ENCODE data around the gene NACAD. TPM values are rescaled to one million over a fixed set of nuclear protein-coding genes. Genes with fewer than 3 reads are reported as not detected.

Gene NACAD, protein sequence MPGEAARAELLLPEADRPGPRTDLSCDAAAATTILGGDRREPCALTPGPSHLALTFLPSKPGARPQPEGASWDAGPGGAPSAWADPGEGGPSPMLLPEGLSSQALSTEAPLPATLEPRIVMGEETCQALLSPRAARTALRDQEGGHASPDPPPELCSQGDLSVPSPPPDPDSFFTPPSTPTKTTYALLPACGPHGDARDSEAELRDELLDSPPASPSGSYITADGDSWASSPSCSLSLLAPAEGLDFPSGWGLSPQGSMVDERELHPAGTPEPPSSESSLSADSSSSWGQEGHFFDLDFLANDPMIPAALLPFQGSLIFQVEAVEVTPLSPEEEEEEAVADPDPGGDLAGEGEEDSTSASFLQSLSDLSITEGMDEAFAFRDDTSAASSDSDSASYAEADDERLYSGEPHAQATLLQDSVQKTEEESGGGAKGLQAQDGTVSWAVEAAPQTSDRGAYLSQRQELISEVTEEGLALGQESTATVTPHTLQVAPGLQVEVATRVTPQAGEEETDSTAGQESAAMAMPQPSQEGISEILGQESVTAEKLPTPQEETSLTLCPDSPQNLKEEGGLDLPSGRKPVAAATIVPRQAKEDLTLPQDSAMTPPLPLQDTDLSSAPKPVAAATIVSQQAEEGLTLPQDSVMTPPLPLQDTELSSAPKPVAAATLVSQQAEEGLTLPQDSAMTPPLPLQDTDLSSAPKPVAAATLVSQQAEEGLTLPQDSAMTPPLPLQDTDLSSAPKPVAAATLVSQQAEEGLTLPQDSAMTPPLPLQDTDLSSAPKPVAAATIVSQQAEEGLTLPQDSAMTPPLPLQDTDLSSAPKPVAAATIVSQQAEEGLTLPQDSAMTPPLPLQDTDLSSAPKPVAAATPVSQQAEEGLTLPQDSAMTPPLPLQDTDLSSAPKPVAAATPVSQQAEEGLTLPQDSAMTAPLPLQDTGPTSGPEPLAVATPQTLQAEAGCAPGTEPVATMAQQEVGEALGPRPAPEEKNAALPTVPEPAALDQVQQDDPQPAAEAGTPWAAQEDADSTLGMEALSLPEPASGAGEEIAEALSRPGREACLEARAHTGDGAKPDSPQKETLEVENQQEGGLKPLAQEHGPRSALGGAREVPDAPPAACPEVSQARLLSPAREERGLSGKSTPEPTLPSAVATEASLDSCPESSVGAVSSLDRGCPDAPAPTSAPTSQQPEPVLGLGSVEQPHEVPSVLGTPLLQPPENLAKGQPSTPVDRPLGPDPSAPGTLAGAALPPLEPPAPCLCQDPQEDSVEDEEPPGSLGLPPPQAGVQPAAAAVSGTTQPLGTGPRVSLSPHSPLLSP (N-terminal part only)
- 8.1 TPM for polyA plus RNA-seq (2013, experiment 1 of 4)
- polyA plus RNA-seq (2013, experiment 2 of 4) = 8.0 TPM
- polyA plus RNA-seq (2013, experiment 3 of 4) = 6.1 TPM
- polyA plus RNA-seq (2013, experiment 4 of 4) = 7.4 TPM

DNA sequence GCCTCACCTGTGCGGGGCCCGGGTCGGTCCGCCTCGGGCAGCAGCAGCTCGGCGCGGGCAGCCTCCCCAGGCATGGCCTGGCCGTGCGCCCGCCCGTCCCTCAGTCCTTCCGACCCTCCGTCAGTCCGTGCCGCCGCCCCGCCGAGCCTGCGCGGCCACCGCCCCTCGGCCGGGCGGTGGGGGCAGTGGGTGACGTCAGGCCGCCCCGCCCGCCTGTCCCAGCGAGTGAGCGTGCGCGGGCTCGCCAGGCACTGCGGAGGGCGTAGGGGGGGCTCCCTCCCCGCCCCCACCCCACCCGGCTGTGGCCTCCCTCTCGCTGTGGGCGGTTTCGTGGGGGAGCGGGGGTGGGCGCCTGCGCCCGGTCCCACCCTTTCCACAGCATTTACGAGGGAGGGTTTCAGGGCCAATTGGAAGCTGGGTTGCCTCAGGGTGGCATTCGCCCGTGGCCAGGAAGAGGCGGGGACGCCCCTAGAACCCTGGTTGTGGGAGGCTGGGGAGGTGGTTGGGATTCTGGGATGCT, at the start of gene NACAD:
NACAD (minus strand) TSS at position 149 of the 520 bp plus-strand sequence; CDS start at position 74, 75 bp downstream.
- no peaks in the 10 kb centered on the region for H3K36me3 ChIP-seq (ENCODE audit: control insufficient read depth, insufficient read depth, low read length)
- H3K27ac ChIP-seq (ENCODE audit: insufficient read depth, low read depth, low read length, poor library complexity, severe bottlenecking) = no peak within 1 kb of the TSS
- 0 to 1% methylated on average over 50 of the region's 50 CpGs for WGBS, 2 experiments
- H3K27me3 ChIP-seq (ENCODE audit: control insufficient read depth, insufficient read depth, low read length, poor library complexity, severe bottlenecking) = peaks cover 31% of the 10 kb centered on the region
- H3K9me3 ChIP-seq (ENCODE audit: control insufficient read depth, low read length) = no peaks in the 10 kb centered on the region
- H3K4me1 ChIP-seq (ENCODE audit: control insufficient read depth, insufficient read depth, low read length) = no peaks in the 10 kb centered on the region
- H3K4me3 ChIP-seq (ENCODE audit: insufficient read depth, low read depth, low read length) = peak within 1 kb of the TSS; percentile 54

DNA sequence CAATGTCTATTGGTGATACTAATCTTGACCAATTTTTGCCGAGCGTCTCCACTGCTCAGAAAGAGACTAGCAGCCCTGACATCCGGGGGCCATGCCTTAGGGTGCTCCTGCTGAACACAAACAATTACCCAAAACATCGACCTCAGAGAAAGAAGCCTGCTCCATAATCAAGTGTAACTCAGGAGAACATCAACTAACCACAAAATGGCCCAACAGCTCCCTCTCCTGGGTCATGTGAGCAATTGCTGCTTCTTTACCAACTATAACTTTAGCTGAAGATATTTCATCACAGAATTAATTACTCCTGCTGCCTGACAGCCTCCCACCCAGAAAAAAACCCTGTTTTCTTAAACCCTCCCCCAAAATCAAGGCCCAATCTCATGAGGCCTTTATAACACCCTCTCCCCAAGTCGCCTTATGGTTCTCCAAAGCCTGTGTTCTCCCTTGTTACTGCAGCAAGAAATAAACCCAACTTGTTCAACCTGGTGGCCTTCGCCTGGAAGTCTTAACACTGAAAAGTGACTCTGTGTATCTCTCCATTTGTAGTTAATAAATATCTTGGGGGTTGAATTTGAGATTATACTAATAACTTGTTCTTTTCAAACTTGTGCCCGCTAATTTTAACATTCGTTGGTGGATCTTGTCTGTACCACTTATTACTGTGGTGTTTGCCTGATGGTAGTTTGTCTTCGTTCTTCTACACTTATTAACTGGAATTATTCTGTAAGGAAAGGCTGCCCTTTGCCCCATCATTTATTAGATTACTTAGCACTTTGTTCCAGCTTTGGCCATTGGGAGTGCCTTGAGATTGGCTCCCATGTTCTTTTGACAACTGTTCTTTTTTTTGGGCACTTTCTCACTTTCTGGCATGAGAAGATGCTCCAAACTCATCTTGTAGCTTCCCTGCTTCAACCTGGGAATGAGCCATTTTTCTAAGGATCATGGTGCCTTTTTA, 47.6 kb upstream of the NACAD start:
- Histone ChIP-seq H3K27ac (ENCODE audit: insufficient read depth, low read depth, low read length, poor library complexity, severe bottlenecking) (no peak overlapping the region), H3K36me3 (ENCODE audit: control insufficient read depth, insufficient read depth, low read length) (no peaks in the 10 kb centered on the region), H3K27me3 (ENCODE audit: control insufficient read depth, insufficient read depth, low read length, poor library complexity, severe bottlenecking) (no peaks in the 10 kb centered on the region), H3K4me1 (ENCODE audit: control insufficient read depth, insufficient read depth, low read length) (no peaks in the 10 kb centered on the region), H3K9me3 (ENCODE audit: control insufficient read depth, low read length) (no peaks in the 10 kb centered on the region), H3K4me3 (ENCODE audit: insufficient read depth, low read depth, low read length) (no peak overlapping the region)
- WGBS, 2 experiments = 48 to 56% methylated on average over 8 to 9 of the region's 9 CpGs

DNA sequence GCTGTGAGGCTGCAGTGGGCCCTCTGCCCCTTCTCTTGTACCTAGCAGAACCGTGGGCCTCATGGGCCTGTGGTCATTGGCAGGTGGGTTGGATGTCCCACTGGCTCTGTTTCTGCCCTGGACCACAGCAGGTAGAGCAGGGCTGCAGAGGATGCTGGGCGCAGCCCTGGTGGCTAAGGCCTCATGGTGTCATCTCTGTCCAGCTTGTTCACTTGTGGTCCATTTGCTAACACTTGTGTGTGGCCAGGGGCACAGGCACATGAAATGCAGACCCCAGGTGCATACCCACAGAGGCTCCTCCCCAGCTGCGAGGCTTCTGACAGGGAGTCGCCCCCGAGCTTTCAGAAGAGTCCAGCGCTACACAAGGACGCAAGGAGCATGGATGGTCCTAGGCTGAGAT, 45.1 kb upstream of the NACAD start:
- no peaks in the 10 kb centered on the region for H3K4me1 ChIP-seq (ENCODE audit: control insufficient read depth, insufficient read depth, low read length)
- WGBS, 2 experiments = 94 to 96% methylated on average over 7 of the region's 7 CpGs
- no peaks in the 10 kb centered on the region for H3K27me3 ChIP-seq (ENCODE audit: control insufficient read depth, insufficient read depth, low read length, poor library complexity, severe bottlenecking)
- H3K9me3 ChIP-seq (ENCODE audit: control insufficient read depth, low read length) = no peaks in the 10 kb centered on the region
- H3K4me3 ChIP-seq (ENCODE audit: insufficient read depth, low read depth, low read length) = no peak overlapping the region
- no peaks in the 10 kb centered on the region for H3K36me3 ChIP-seq (ENCODE audit: control insufficient read depth, insufficient read depth, low read length)
- no peak overlapping the region for H3K27ac ChIP-seq (ENCODE audit: insufficient read depth, low read depth, low read length, poor library complexity, severe bottlenecking)

DNA sequence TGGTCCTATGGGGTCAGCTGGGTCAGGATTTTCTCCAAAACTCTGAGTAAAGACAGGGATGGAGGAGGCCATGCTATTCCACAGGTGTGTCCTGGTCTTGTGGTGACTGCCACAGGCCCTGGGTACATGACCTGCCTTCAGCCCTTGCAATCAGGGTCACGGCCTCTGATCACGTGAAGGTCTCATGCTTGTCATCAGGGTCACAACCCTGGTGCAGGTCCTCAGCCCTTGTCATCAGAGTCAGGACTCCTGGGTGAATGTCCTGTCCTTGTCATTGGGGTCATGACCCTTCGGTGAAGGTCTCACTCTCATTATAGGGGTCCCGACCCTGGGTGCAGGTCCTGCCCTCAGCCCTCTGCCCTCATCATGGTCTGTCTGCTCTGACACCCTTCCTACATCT, 44.6 kb upstream of the NACAD start:
- 92 to 94% methylated on average over 4 of the region's 4 CpGs for WGBS, 2 experiments
- Histone ChIP-seq H3K9me3 (ENCODE audit: control insufficient read depth, low read length) (no peaks in the 10 kb centered on the region), H3K27me3 (ENCODE audit: control insufficient read depth, insufficient read depth, low read length, poor library complexity, severe bottlenecking) (no peaks in the 10 kb centered on the region), H3K4me1 (ENCODE audit: control insufficient read depth, insufficient read depth, low read length) (no peaks in the 10 kb centered on the region), H3K4me3 (ENCODE audit: insufficient read depth, low read depth, low read length) (no peak overlapping the region), H3K27ac (ENCODE audit: insufficient read depth, low read depth, low read length, poor library complexity, severe bottlenecking) (no peak overlapping the region), H3K36me3 (ENCODE audit: control insufficient read depth, insufficient read depth, low read length) (no peaks in the 10 kb centered on the region)

DNA sequence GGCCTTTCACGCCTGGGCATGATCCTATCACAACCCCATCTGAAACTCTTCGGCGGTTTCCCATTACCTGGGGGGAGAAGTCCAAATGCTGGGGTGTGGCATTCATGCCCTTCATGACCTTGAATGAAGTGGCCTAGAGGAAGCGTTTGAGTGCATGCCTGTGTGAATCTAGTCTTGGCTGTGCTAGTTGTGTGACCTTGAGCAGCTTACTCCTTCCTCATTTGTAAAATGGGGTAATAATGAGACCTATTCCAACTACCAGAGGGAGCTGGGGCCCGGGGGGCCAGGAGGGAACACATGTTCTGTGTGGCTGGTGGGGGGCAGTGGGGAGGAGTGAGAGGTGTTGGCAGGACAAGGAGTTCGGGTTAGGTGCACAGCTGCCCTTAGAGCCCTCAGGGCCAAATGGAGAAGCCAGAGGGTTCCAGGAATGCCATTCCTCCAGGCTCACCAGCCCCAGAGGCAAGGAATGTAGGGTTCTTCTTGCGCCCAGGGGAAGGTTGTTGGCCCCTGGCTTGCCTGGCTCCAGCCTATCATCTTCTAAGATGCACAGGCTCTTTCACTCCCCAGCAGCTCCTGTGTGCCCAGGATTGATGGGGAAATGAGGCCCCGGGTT, 44.0 kb upstream of the NACAD start:
- Histone ChIP-seq H3K4me3 (ENCODE audit: insufficient read depth, low read depth, low read length) (no peak overlapping the region), H3K4me1 (ENCODE audit: control insufficient read depth, insufficient read depth, low read length) (no peaks in the 10 kb centered on the region), H3K36me3 (ENCODE audit: control insufficient read depth, insufficient read depth, low read length) (no peaks in the 10 kb centered on the region), H3K27ac (ENCODE audit: insufficient read depth, low read depth, low read length, poor library complexity, severe bottlenecking) (no peak overlapping the region), H3K9me3 (ENCODE audit: control insufficient read depth, low read length) (no peaks in the 10 kb centered on the region), H3K27me3 (ENCODE audit: control insufficient read depth, insufficient read depth, low read length, poor library complexity, severe bottlenecking) (no peaks in the 10 kb centered on the region)
- 88 to 92% methylated on average over 8 of the region's 8 CpGs for whole genome bisulfite sequencing, 2 experiments

DNA sequence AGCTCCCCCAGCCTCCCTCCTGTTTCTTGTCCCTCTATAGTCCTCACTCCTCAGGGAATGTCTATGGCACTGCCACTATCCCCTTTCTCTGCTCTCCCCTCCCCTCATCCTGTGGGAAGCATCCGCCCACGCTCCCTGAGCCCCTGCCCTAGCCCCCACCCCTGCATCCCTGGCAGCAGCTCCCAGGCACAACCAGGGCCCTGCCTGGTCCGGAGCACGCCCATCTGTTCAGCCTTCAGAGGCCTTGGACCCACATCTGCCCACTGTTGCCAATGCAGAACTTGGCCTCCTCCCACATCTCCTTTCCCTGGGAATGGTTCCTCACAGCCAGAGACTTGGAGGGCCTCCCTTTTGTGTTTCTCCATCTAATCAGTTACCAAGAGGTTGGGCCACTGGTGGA, 43.1 kb upstream of the NACAD start:
- H3K4me3 ChIP-seq (ENCODE audit: insufficient read depth, low read depth, low read length) = no peak overlapping the region
- no peaks in the 10 kb centered on the region for H3K36me3 ChIP-seq (ENCODE audit: control insufficient read depth, insufficient read depth, low read length)
- no peaks in the 10 kb centered on the region for H3K27me3 ChIP-seq (ENCODE audit: control insufficient read depth, insufficient read depth, low read length, poor library complexity, severe bottlenecking)
- no peaks in the 10 kb centered on the region for H3K4me1 ChIP-seq (ENCODE audit: control insufficient read depth, insufficient read depth, low read length)
- no peak overlapping the region for H3K27ac ChIP-seq (ENCODE audit: insufficient read depth, low read depth, low read length, poor library complexity, severe bottlenecking)
- H3K9me3 ChIP-seq (ENCODE audit: control insufficient read depth, low read length) = no peaks in the 10 kb centered on the region
- 68 to 73% methylated on average over 4 of the region's 4 CpGs for WGBS, 2 experiments

DNA sequence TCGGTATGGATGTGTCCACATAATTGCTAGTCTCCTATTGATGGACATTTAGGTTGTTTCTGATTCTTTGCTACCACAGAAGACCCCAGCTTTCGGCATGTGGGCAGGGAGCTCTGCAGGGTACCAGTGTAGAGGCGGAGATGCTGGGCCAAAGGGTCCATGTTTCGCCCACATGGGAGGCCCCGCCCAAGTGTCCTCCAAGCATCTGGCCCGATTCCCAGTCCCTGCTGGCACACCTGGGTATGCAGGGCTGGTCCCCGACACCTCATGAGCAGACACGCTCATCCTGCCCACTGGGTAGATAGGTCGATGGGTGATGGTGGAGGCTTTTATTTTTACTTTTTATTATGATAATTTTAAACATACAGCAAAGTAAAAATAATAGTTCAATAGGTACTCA, 42.1 kb upstream of the NACAD start:
- no peak overlapping the region for H3K27ac ChIP-seq (ENCODE audit: insufficient read depth, low read depth, low read length, poor library complexity, severe bottlenecking)
- no peaks in the 10 kb centered on the region for H3K36me3 ChIP-seq (ENCODE audit: control insufficient read depth, insufficient read depth, low read length)
- H3K9me3 ChIP-seq (ENCODE audit: control insufficient read depth, low read length) = no peaks in the 10 kb centered on the region
- H3K4me1 ChIP-seq (ENCODE audit: control insufficient read depth, insufficient read depth, low read length) = no peaks in the 10 kb centered on the region
- H3K27me3 ChIP-seq (ENCODE audit: control insufficient read depth, insufficient read depth, low read length, poor library complexity, severe bottlenecking) = no peaks in the 10 kb centered on the region
- no peak overlapping the region for H3K4me3 ChIP-seq (ENCODE audit: insufficient read depth, low read depth, low read length)
- 87 to 88% methylated on average over 8 to 9 of the region's 9 CpGs for WGBS, 2 experiments

DNA sequence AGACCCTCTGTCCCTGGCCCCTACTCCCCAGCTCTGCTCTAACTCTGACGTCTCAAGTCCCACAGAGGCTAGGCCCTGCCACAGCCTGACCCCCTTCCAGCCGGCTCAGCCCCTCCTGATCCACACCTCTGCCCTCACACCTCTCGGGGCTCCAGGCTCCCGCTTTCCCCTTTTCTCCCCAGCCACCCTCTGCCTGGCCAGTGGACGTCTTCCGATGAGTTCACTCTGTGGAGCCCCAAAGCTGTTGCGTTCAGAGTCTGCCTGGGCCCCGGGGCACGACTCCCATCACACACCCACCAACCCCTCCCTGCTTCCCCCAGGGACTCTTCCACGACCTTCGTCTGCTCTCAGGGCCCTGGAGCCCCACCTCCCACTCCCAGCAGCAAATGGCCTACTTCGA, 41.1 kb upstream of the NACAD start:
- no peaks in the 10 kb centered on the region for H3K4me1 ChIP-seq (ENCODE audit: control insufficient read depth, insufficient read depth, low read length)
- no peak overlapping the region for H3K4me3 ChIP-seq (ENCODE audit: insufficient read depth, low read depth, low read length)
- H3K36me3 ChIP-seq (ENCODE audit: control insufficient read depth, insufficient read depth, low read length) = no peaks in the 10 kb centered on the region
- WGBS, 2 experiments = 78 to 82% methylated on average over 12 of the region's 12 CpGs
- H3K9me3 ChIP-seq (ENCODE audit: control insufficient read depth, low read length) = no peaks in the 10 kb centered on the region
- no peak overlapping the region for H3K27ac ChIP-seq (ENCODE audit: insufficient read depth, low read depth, low read length, poor library complexity, severe bottlenecking)
- H3K27me3 ChIP-seq (ENCODE audit: control insufficient read depth, insufficient read depth, low read length, poor library complexity, severe bottlenecking) = no peaks in the 10 kb centered on the region

All from ectodermal cell (in vitro differentiated cells).